Endodermal cell (in vitro differentiated cells): ENCODE measurements around the gene CD52. TPM values are rescaled to one million over a fixed set of nuclear protein-coding genes. Genes with fewer than 3 reads are reported as not detected.

Experiments
- DNase-seq: peaks from one replicate; pipeline ENCODE4 v3.0.0-alpha.2; 2017
- H3K27ac ChIP-seq: 2 replicates; pipeline ENCODE4 v1.5.1; 2013; ENCODE audit warnings: mild to moderate bottlenecking, low read depth, low read length, moderate library complexity
- H3K27me3 ChIP-seq: 2 replicates; pipeline ENCODE4 v1.6.1; 2013; ENCODE audit warnings: mild to moderate bottlenecking, low read length, moderate library complexity; ENCODE audit not compliant: insufficient read depth, control insufficient read depth, poor library complexity, severe bottlenecking
- H3K36me3 ChIP-seq: 2 replicates; pipeline ENCODE4 v1.7.0; 2013; ENCODE audit warnings: mild to moderate bottlenecking, low read length, moderate library complexity; ENCODE audit not compliant: control insufficient read depth, insufficient read depth
- H3K4me1 ChIP-seq: one replicate; pipeline ENCODE4 v1.7.0; 2013; ENCODE audit warnings: low read length; ENCODE audit not compliant: control insufficient read depth, insufficient read depth
- H3K4me3 ChIP-seq: 2 replicates; pipeline ENCODE4 v1.5.1; 2013; ENCODE audit warnings: mild to moderate bottlenecking, low read length, moderate library complexity
- H3K9ac ChIP-seq: 2 replicates; pipeline ENCODE4 v1.6.1; 2013; ENCODE audit warnings: mild to moderate bottlenecking, low read length, moderate library complexity; ENCODE audit not compliant: poor library complexity, severe bottlenecking; ENCODE audit errors: extremely low read depth
- H3K9me3 ChIP-seq: 2 replicates; pipeline ENCODE4 v1.6.1; 2013; ENCODE audit warnings: mild to moderate bottlenecking, low read length, moderate library complexity; ENCODE audit not compliant: control insufficient read depth
- H3K27ac Mint-ChIP-seq: 2 replicates; pipeline ENCODE4 v1.8.0; 2020; ENCODE audit warnings: mixed read lengths
- H3K27me3 Mint-ChIP-seq: 2 replicates; pipeline ENCODE4 v1.8.0; 2021; ENCODE audit warnings: mild to moderate bottlenecking, mixed read lengths; ENCODE audit not compliant: insufficient read depth
- H3K36me3 Mint-ChIP-seq: 2 replicates; pipeline ENCODE4 v1.8.0; 2020; ENCODE audit warnings: low read depth, mixed read lengths
- H3K4me1 Mint-ChIP-seq: 2 replicates; pipeline ENCODE4 v1.8.0; 2020; ENCODE audit warnings: mixed read lengths
- H3K4me3 Mint-ChIP-seq: 2 replicates; pipeline ENCODE4 v1.8.0; 2020; ENCODE audit warnings: mild to moderate bottlenecking, moderate library complexity, mixed read lengths
- H3K9me3 Mint-ChIP-seq: 2 replicates; pipeline ENCODE4 v1.8.0; 2020; ENCODE audit warnings: mild to moderate bottlenecking, mixed read lengths
- WGBS, 2 experiments: methylation state at CpG; one replicate each; pipeline versions ENCODE4 v1.1.5 to v1.1.7; 2013; ENCODE audit warnings: missing lambda C conversion rate in 2 of 2, mixed read lengths in 1 of 2; ENCODE audit not compliant: insufficient coverage in 1 of 2, insufficient read length in 1 of 2; 5-methylcytosine and 5-hydroxymethylcytosine counted together
- total RNA-seq, 2 donors: library from RNA; stranded (reverse); fragmentation: NEBNext Ultra II Directional in 1 of 2; extraction: Animal tissue kit (Norgen Biotek cat#: 25700) in 1 of 2; gene quantifications; 2 replicates in 1 of 2; 3 replicates in 1 of 2; pipeline ENCODE4 v1.2.1, GENCODE V29; 2021
- TF ChIP-seq, protein P1 (sequence below): fragments of 200-600 bp; sonication (generic); conservative IDR thresholded peaks from 2 replicates; pipeline ENCODE4 v1.5.0; 2021; ENCODE audit warnings: antibody characterized with exemption, mild to moderate bottlenecking

Gene CD52
- total RNA-seq, 2 donors from 2014 or later: 3.7 to 4.4 TPM

DNA sequence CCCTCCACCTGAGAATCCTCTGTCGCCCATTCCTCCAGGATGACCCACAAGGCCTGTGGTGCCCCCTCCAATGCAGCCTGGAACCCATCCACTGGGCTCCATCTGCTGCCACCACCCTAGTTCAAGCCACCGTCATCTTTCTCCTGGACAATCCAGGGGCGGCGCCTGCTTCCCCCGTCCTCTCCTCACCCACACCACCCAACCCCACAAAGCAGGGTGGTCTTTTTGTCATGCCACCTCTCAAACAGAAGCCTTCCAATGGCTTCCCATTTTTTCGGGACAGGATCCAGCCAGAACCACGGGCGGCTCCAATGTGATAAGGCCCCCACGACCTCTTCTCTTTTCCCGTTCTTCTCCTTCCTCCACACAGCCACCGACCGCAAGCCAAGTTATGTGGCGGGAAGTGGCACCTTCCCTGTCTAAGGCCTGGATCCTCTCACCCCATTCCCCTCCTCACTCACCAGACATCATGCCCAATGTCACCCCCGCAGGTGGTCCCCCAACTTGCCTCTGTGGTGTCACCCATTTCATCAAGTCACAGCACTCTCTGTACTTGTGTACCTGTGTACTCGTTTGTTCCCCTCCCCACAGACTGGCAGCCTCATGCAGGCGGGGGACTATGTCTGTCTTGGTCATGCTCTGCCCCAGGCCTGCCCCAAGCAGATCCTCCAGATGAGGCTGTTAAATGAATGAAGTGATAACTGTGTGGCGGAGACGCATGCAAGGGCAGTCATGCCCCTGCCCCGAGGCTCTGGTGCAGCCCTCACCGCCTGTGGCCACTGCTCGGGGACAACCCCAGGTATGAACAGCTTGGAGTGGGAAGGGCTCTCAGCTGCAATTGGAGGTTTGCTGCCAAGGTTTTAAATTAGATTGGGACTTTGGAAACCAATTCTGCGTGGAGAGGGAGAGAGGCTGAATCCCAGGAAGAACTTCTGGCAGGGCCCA is 22.3 kb upstream of the CD52 start:
- TF ChIP-seq, protein P1, sequence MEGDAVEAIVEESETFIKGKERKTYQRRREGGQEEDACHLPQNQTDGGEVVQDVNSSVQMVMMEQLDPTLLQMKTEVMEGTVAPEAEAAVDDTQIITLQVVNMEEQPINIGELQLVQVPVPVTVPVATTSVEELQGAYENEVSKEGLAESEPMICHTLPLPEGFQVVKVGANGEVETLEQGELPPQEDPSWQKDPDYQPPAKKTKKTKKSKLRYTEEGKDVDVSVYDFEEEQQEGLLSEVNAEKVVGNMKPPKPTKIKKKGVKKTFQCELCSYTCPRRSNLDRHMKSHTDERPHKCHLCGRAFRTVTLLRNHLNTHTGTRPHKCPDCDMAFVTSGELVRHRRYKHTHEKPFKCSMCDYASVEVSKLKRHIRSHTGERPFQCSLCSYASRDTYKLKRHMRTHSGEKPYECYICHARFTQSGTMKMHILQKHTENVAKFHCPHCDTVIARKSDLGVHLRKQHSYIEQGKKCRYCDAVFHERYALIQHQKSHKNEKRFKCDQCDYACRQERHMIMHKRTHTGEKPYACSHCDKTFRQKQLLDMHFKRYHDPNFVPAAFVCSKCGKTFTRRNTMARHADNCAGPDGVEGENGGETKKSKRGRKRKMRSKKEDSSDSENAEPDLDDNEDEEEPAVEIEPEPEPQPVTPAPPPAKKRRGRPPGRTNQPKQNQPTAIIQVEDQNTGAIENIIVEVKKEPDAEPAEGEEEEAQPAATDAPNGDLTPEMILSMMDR: no peak
- no peaks in the 10 kb centered on the region for H3K9me3 ChIP-seq
- Mint-ChIP-seq H3K27ac (no peak overlapping the region), H3K4me3 (no peak overlapping the region), H3K9me3 (no peaks in the 10 kb centered on the region), H3K36me3 (peaks cover 8% of the 10 kb centered on the region), H3K4me1 (peaks cover 9% of the 10 kb centered on the region), H3K27me3 (no peaks in the 10 kb centered on the region)
- H3K9ac ChIP-seq: no peak overlapping the region
- H3K27ac ChIP-seq: no peak overlapping the region
- WGBS, 2 experiments: 87 to 94% methylated on average over 14 to 22 of the region's 22 CpGs
- DNase-seq: no peak
- no peaks in the 10 kb centered on the region for H3K4me1 ChIP-seq
- no peaks in the 10 kb centered on the region for H3K36me3 ChIP-seq
- H3K4me3 ChIP-seq: no peak overlapping the region
- no peaks in the 10 kb centered on the region for H3K27me3 ChIP-seq

DNA sequence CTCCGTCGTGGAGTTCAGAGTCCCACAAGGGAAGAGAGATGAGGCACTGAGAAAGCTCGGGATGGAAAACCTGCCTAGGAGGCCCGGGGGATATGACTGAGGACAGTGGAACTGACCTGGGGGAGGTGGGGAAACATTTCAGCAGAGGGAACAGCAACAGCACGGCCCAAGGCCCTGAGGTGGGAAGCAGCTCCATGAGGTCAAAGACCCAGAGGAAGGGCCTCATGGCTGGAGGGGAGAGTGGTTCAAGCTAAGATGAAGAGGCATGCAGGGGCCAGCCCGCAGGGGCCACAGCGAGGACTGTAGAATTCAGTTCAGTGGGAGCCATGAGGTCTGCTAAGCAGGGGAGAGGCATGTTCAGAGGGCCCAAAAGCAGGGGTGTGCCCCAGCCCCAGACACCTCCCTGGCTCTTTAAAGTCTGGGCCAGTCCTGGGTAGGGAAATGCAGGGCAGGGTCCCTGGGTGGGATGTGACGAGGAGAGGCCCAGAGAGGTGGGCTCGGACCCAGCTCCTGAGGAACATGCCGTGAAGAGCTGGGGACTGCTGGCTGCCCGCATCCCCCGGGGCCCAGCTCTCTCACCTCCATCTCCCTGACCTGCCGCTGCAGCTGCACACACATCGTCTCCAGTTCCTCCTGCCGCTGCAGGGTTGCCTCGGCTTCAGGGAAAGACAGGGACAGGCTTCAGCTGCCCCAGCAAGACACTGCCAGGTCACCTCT is 21.3 kb upstream of the CD52 start:
- Histone ChIP-seq H3K9ac (no peak overlapping the region), H3K36me3 (no peaks in the 10 kb centered on the region), H3K9me3 (no peaks in the 10 kb centered on the region), H3K4me1 (no peaks in the 10 kb centered on the region), H3K27me3 (no peaks in the 10 kb centered on the region), H3K27ac (no peak overlapping the region), H3K4me3 (no peak overlapping the region)
- no peak overlapping the region for H3K4me3 Mint-ChIP-seq
- no peaks in the 10 kb centered on the region for H3K9me3 Mint-ChIP-seq
- H3K27me3 Mint-ChIP-seq: no peaks in the 10 kb centered on the region
- H3K36me3 Mint-ChIP-seq: peaks cover 8% of the 10 kb centered on the region
- no peak for DNase-seq
- 87 to 92% methylated on average over 15 to 16 of the region's 16 CpGs for WGBS, 2 experiments
- TF ChIP-seq, protein P1: no peak
- H3K27ac Mint-ChIP-seq: no peak overlapping the region
- H3K4me1 Mint-ChIP-seq: no peaks in the 10 kb centered on the region

DNA sequence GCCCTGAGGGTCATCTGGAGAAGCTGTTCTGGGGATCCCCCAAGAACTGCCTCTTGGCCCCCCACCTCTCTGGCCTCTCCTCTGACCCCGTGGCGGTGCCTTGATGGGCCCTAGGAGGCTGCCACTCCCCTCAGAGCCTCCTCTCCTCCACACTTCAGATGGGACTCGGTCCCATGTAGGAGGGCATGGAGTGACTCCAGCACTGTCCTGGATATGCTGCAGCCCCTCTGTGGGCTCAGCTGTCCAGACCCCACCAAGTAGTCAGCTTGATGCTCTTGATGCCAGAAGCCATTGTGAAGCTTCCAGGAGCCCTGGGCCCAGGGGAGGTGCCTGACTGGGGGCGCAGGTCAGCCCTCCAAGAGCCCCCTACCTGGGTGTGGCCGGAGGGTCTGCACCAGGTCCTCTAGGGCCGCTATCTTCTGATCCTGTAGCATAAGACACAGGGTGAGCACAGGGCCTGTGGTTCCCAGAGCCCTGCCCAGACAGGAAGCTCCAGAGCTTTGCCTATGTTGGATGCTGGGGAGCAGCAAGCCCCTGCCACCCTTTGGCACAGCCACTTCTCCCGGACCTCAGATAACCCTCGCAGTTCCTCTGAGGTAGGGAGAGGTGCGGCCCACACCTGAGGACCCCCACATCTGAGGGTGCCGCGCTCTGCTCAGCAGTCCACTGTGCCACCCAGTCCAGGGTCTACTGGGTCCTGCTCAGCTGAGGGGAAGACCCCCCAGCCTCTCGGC is 20.5 kb upstream of the CD52 start:
- no peaks in the 10 kb centered on the region for H3K4me1 Mint-ChIP-seq
- 90 to 94% methylated on average over 7 to 12 of the region's 12 CpGs for WGBS, 2 experiments

More for the DNA sequence above, 20.5 kb upstream of the CD52 start:
- Mint-ChIP-seq H3K27me3 (no peaks in the 10 kb centered on the region), H3K27ac (no peak overlapping the region), H3K9me3 (no peaks in the 10 kb centered on the region), H3K36me3 (peaks cover 8% of the 10 kb centered on the region), H3K4me3 (no peak overlapping the region)
- Histone ChIP-seq H3K36me3 (no peaks in the 10 kb centered on the region), H3K9me3 (no peaks in the 10 kb centered on the region), H3K27ac (no peak overlapping the region), H3K4me1 (no peaks in the 10 kb centered on the region), H3K27me3 (no peaks in the 10 kb centered on the region), H3K4me3 (no peak overlapping the region), H3K9ac (no peak overlapping the region)
- DNase-seq: no peak
- TF ChIP-seq, protein P1: no peak
